IMR-90 (cell line): ENCODE results near the gene GTF2H1. TPM values are rescaled to one million over a fixed set of nuclear protein-coding genes. Genes with fewer than 3 reads are reported as not detected.

Experiments
- ATAC-seq: fragments of 200-7000 bp; cut with Tn5 transposase; 2 replicates; pipeline ENCODE4 v1.9.1; 2020; ENCODE audit warnings: low read depth, mild to moderate bottlenecking, moderate library complexity
- BruUV-seq: library from RNA; stranded (reverse); fragments of 400-500 nt; replicated peaks from 2 replicates; lab custom pipeline; 2021; lab: Mats Ljungman, UMichigan
- CTCF ChIA-PET: fragments of 300-600 bp; formaldehyde crosslinking; extraction: SDS; loops from one replicate; lab custom pipeline; 2021; ENCODE audit warnings: antibody characterized with exemption; lab: Yijun Ruan, JAX
- POLR2A ChIA-PET: fragments of 300-600 bp; sonication (Branson Sonifier 250); formaldehyde crosslinking; loops from one replicate; lab custom pipeline; 2022; ENCODE audit warnings: antibody characterized with exemption; ENCODE audit not compliant: unreplicated experiment; lab: Charles Lee
- DNase-seq: peaks from one replicate; pipeline ENCODE4 v3.0.0; 2013
- H2AFZ ChIP-seq: replicated peaks from 2 replicates; pipeline ENCODE3; 2013; ENCODE audit warnings: low read length, mild to moderate bottlenecking; ENCODE audit not compliant: poor library complexity
- H2AK5ac ChIP-seq: 2 replicates; pipeline ENCODE4 v1.6.1; 2013; ENCODE audit warnings: low read depth, low read length, inconsistent platforms
- H2AK9ac ChIP-seq: replicated peaks from 2 replicates; pipeline ENCODE3; 2013; ENCODE audit warnings: mild to moderate bottlenecking, low read depth, low read length, moderate library complexity; ENCODE audit not compliant: poor library complexity
- H2BK120ac ChIP-seq: 2 replicates; pipeline ENCODE4 v1.6.1; 2013; ENCODE audit warnings: low read depth, low read length, inconsistent platforms
- H2BK15ac ChIP-seq: 3 replicates; pipeline ENCODE4 v1.6.1; 2013; ENCODE audit warnings: low read depth, low read length, inconsistent platforms
- H2BK20ac ChIP-seq: 2 replicates; pipeline ENCODE4 v1.6.1; 2013; ENCODE audit warnings: low read depth, mild to moderate bottlenecking, inconsistent platforms, low read length, moderate library complexity
- H2BK5ac ChIP-seq: 2 replicates; pipeline ENCODE4 v1.6.1; 2013; ENCODE audit warnings: mild to moderate bottlenecking, low read depth, low read length, inconsistent platforms; ENCODE audit not compliant: poor library complexity, severe bottlenecking
- H3K14ac ChIP-seq: replicated peaks from 2 replicates; pipeline ENCODE4 v1.6.1; 2013; ENCODE audit warnings: low read depth, low read length, inconsistent platforms
- H3K18ac ChIP-seq: 2 replicates; pipeline ENCODE4 v1.6.1; 2013; ENCODE audit warnings: low read depth, low read length, control low read depth
- H3K23ac ChIP-seq: 2 replicates; pipeline ENCODE4 v1.6.1; 2013; ENCODE audit warnings: low read depth, low read length, inconsistent platforms
- H3K27ac ChIP-seq: 2 replicates; pipeline ENCODE4 v1.5.1; 2013; ENCODE audit warnings: mild to moderate bottlenecking, control low read depth, low read length; ENCODE audit not compliant: insufficient read depth
- H3K27me3 ChIP-seq: 2 replicates; pipeline ENCODE4 v1.6.1; 2013; ENCODE audit warnings: low read length; ENCODE audit not compliant: control insufficient read depth, insufficient read depth
- H3K36me3 ChIP-seq: 2 replicates; pipeline ENCODE4 v1.6.1; 2013; ENCODE audit warnings: low read length, mixed read lengths; ENCODE audit not compliant: control insufficient read depth, insufficient read depth
- H3K4ac ChIP-seq: 2 replicates; pipeline ENCODE4 v1.6.1; 2013; ENCODE audit warnings: low read depth, low read length, inconsistent platforms
- H3K4me1 ChIP-seq: 2 replicates; pipeline ENCODE4 v1.6.1; 2013; ENCODE audit warnings: low read length, mixed read lengths; ENCODE audit not compliant: control insufficient read depth, insufficient read depth
- H3K4me2 ChIP-seq: 2 replicates; pipeline ENCODE4 v1.6.1; 2013; ENCODE audit warnings: low read depth, mild to moderate bottlenecking, control low read depth, low read length, moderate library complexity
- H3K4me3 ChIP-seq: 2 replicates; pipeline ENCODE4 v1.5.1; 2013; ENCODE audit warnings: low read depth, mild to moderate bottlenecking, control low read depth, low read length, moderate library complexity; ENCODE audit not compliant: insufficient read depth
- H3K56ac ChIP-seq: 2 replicates; pipeline ENCODE4 v1.6.1; 2013; ENCODE audit warnings: low read length, inconsistent platforms; ENCODE audit not compliant: insufficient read depth; ENCODE audit errors: extremely low read depth
- H3K79me1 ChIP-seq, 2 experiments: 2 replicates each; pipeline ENCODE4 v1.6.1; 2013; ENCODE audit warnings: low read length in 2 of 2, inconsistent platforms in 1 of 2, low read depth in 1 of 2
- H3K9ac ChIP-seq: 2 replicates; pipeline ENCODE4 v1.6.1; 2013; ENCODE audit warnings: low read depth, low read length, control low read depth
- H3K9me1 ChIP-seq: 2 replicates; pipeline ENCODE4 v1.6.1; 2013; ENCODE audit warnings: low read length, inconsistent platforms; ENCODE audit not compliant: insufficient read depth
- H3K9me3 ChIP-seq: 2 replicates; pipeline ENCODE4 v1.6.1; 2013; ENCODE audit warnings: low read length; ENCODE audit not compliant: control insufficient read depth, insufficient read depth
- H4K20me1 ChIP-seq: 2 replicates; pipeline ENCODE4 v1.6.1; 2013; ENCODE audit warnings: low read length, inconsistent platforms; ENCODE audit not compliant: insufficient read depth
- H4K5ac ChIP-seq: 2 replicates; pipeline ENCODE4 v1.6.1; 2013; ENCODE audit warnings: mild to moderate bottlenecking, low read depth, low read length, control low read depth
- H4K8ac ChIP-seq, 2 experiments: 2 replicates each; pipeline ENCODE4 v1.6.1; 2013; ENCODE audit warnings: low read depth in 2 of 2, low read length in 2 of 2, control low read depth in 1 of 2, inconsistent platforms in 1 of 2
- H4K91ac ChIP-seq: 2 replicates; pipeline ENCODE4 v1.6.1; 2013; ENCODE audit warnings: low read depth, low read length, inconsistent platforms; ENCODE audit not compliant: insufficient read depth
- BHLHE40 ChIP-seq: fragments of 150-350 bp; IDR thresholded peaks from 2 replicates; pipeline ENCODE4 v1.6.1; 2016; ENCODE audit warnings: mild to moderate bottlenecking, low read depth, low read length
- CEBPB ChIP-seq: IDR thresholded peaks from 2 replicates; pipeline ENCODE4 v1.6.1; 2012; ENCODE audit warnings: low read depth, low read length, improper control_type of control experiment
- CHD1 ChIP-seq: IDR thresholded peaks from 2 replicates; pipeline ENCODE4 v1.6.1; 2012; ENCODE audit warnings: low read depth, low read length, improper control_type of control experiment
- CTCF ChIP-seq: conservative IDR thresholded peaks from 2 replicates; pipeline ENCODE4 v1.5.1; 2012; ENCODE audit warnings: mild to moderate bottlenecking, low read depth, low read length, improper control_type of control experiment
- FOS ChIP-seq: fragments of 150-350 bp; IDR thresholded peaks from 2 replicates; pipeline ENCODE4 v1.6.1; 2016; ENCODE audit warnings: low read depth, low read length
- MAFK ChIP-seq: IDR thresholded peaks from 2 replicates; pipeline ENCODE4 v1.6.1; 2012; ENCODE audit warnings: low read depth, low read length, improper control_type of control experiment
- MAZ ChIP-seq: IDR thresholded peaks from 2 replicates; pipeline ENCODE4 v1.6.1; 2012; ENCODE audit warnings: low read depth, mild to moderate bottlenecking, low read length, improper control_type of control experiment, moderate library complexity, borderline replicate concordance
- MXI1 ChIP-seq: IDR thresholded peaks from 2 replicates; pipeline ENCODE4 v1.6.1; 2012; ENCODE audit warnings: low read depth, mild to moderate bottlenecking, low read length, moderate library complexity, borderline replicate concordance
- NFE2L2 ChIP-seq: fragments of 150-350 bp; IDR thresholded peaks from 2 replicates; pipeline ENCODE4 v1.6.1; 2016; ENCODE audit warnings: low read depth, mild to moderate bottlenecking, low read length
- POLR2A ChIP-seq: IDR thresholded peaks from 2 replicates; pipeline ENCODE4 v1.6.1; 2012; ENCODE audit warnings: mild to moderate bottlenecking, low read depth, low read length
- RAD21 ChIP-seq: IDR thresholded peaks from 2 replicates; pipeline ENCODE4 v1.6.1; 2012; ENCODE audit warnings: low read length, improper control_type of control experiment
- RFX5 ChIP-seq: IDR thresholded peaks from 2 replicates; pipeline ENCODE4 v1.8.0; 2012; ENCODE audit warnings: low read depth, mild to moderate bottlenecking, low read length, moderate library complexity
- SMC3 ChIP-seq: fragments of 150-350 bp; IDR thresholded peaks from 2 replicates; pipeline ENCODE4 v1.6.1; 2016; ENCODE audit warnings: low read depth, mild to moderate bottlenecking, antibody characterized with exemption, low read length, moderate library complexity
- WGBS, 2 experiments: methylation state at CpG; one replicate each; pipeline versions ENCODE4 v1.1.5 to v1.1.7; 2013; ENCODE audit warnings: missing lambda C conversion rate in 2 of 2; ENCODE audit not compliant: insufficient read length in 1 of 2; ENCODE audit errors: extremely low coverage in 2 of 2; 5-methylcytosine and 5-hydroxymethylcytosine counted together
- dilution Hi-C: fragments of 300-500 bp; cut with HindIII; formaldehyde crosslinking; loops from one replicate; pipeline ENCODE4 v1.14.3; 2018; ENCODE audit warnings: low sequenced_read_pairs; ENCODE audit not compliant: unreplicated experiment
- in situ Hi-C: fragments of 300-500 bp; cut with MboI; formaldehyde crosslinking; loops from 3 replicates; pipeline ENCODE4 v1.14.3; 2019; ENCODE audit warnings: low sequenced_read_pairs, inconsistent platforms, mixed read lengths
- intact Hi-C: fragments of 100-400 bp; cut with micrococcal nuclease; formaldehyde crosslinking; loops from 2 replicates; pipeline ENCODE4 v1.10.0; 2022
- polyA plus RNA-seq, 3 experiments: library from polyadenylated mRNA; depleted of rRNA; stranded (reverse); fragments of >200 nt; gene quantifications; 2 replicates each; pipeline ENCODE4 v1.2.3, GENCODE V29; 2012; ENCODE audit warnings: low replicate concordance in 1 of 3
- total RNA-seq: library from RNA; depleted of rRNA; stranded (reverse); fragments of >200 nt; gene quantifications from 2 replicates; pipeline ENCODE4 v1.2.3, GENCODE V29; 2012
- TF ChIP-seq, protein P1 (sequence below): fragments of 150-350 bp; IDR thresholded peaks from 2 replicates; pipeline ENCODE4 v1.6.1; 2017; ENCODE audit warnings: mild to moderate bottlenecking, antibody characterized with exemption, low read length, low read depth

GTF2H1 gene
- total and polyA plus RNA-seq, 2 of the 4 experiments (the other 2 are of a cell fraction) = 25.0 to 67.0 TPM

- Histone ChIP-seq H3K4me2 (no peak overlapping the region), H3K4me1 (no peaks in the 10 kb centered on the region; the same call in 1 of the 2 replicates), H4K91ac (no peak overlapping the region), H3K56ac (no peak overlapping the region), H3K27me3 (no peaks in the 10 kb centered on the region), H4K20me1 (no peaks in the 10 kb centered on the region), H3K27ac (no peak overlapping the region), H2AK5ac (no peak overlapping the region), H3K9me3 (no peaks in the 10 kb centered on the region), H2AK9ac (no peak overlapping the region), H3K23ac (no peak overlapping the region), H3K9me1 (0 out of 2 replicates have a peak, but pooled peaks cover 4% of the 10 kb centered on the region), H3K4me3 (no peak overlapping the region), H3K4ac (no peak overlapping the region), H2BK20ac (no peak overlapping the region), H2BK15ac (no peak overlapping the region), H2AFZ (no peak overlapping the region), H3K14ac (no peak overlapping the region), H4K5ac (no peak overlapping the region), H4K8ac (no peak overlapping the region), H3K79me1 (peaks cover 3 to 6% of the 10 kb centered on the region in 2 experiments; a peak in 3 of 4 replicates), H3K36me3 (peaks cover 28% of the 10 kb centered on the region), H3K18ac (no peak overlapping the region), H3K9ac (no peak overlapping the region), H2BK5ac (no peak overlapping the region), H2BK120ac (no peak overlapping the region)
- WGBS, 2 experiments = 85% methylated on average over 2 of the region's 4 CpGs; no CpG with 5 or more reads in 1 of the 2 experiments
- no peak for ATAC-seq
- CTCF ChIA-PET = no interaction called here
- dilution Hi-C loops = no loop called here
- TF ChIP-seq CTCF (no peak), CHD1 (no peak), FOS (no peak), POLR2A (no peak), MAZ (no peak), SMC3 (no peak), RAD21 (no peak), BHLHE40 (no peak), MAFK (no peak), MXI1 (no peak), RFX5 (no peak), NFE2L2 (no peak), CEBPB (no peak)
- TF ChIP-seq, protein P1, sequence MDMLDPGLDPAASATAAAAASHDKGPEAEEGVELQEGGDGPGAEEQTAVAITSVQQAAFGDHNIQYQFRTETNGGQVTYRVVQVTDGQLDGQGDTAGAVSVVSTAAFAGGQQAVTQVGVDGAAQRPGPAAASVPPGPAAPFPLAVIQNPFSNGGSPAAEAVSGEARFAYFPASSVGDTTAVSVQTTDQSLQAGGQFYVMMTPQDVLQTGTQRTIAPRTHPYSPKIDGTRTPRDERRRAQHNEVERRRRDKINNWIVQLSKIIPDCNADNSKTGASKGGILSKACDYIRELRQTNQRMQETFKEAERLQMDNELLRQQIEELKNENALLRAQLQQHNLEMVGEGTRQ = no peak
- in situ Hi-C loops = no loop called here
- intact Hi-C loops = no loop called here
- BruUV-seq = no TSS peak
- POLR2A ChIA-PET = no interaction called here
- no peak for DNase-seq
Observed at GRCh38 chr11:18366286-18366685, 43.9 kb downstream of the GTF2H1 start.
